Breast epithelium (tissue), 4 donors: ENCODE measurements around the gene NINL. TPM values are rescaled to one million over a fixed set of nuclear protein-coding genes. Genes with fewer than 3 reads are reported as not detected.
A peak's percentile ranks its signal among the peaks of the same experiment; 100 is the strongest.
"Not testable (repeated sequence)": the region's sequence is repeated elsewhere in the genome, so short reads cannot be mapped to it uniquely, and the experiment has no call there.

Source experiments
- DNase-seq, 2 donors: peaks; one replicate each; pipeline ENCODE4 v3.0.0-alpha.2; 2019; ENCODE audit warnings: low spot score in 2 of 2
- H3K27ac ChIP-seq, 2 donors: fragments of 200-600 bp; sonication (generic) in 1 of 2; one replicate each; pipeline ENCODE4 v1.5.1; 2016 to 2019; ENCODE audit warnings: mild to moderate bottlenecking in 1 of 2
- H3K27me3 ChIP-seq, 2 donors: fragments of 200-600 bp; sonication (generic) in 1 of 2; one replicate each; pipeline versions ENCODE4 v1.5.1 to v1.6.0; 2017 to 2019; ENCODE audit warnings: control low read depth in 1 of 2, mild to moderate bottlenecking in 1 of 2
- H3K36me3 ChIP-seq: fragments of 200-600 bp; one replicate; pipeline ENCODE4 v1.5.1; 2019
- H3K4me1 ChIP-seq, 2 donors: fragments of 200-600 bp; sonication (generic); one replicate each; pipeline ENCODE4 v1.5.1; 2016 to 2019; ENCODE audit warnings: control low read depth in 1 of 2
- H3K4me3 ChIP-seq, 3 donors: fragments of 200-600 bp; sonication (generic); 1 replicate in 2 of 3; 2 replicates in 1 of 3; pipeline ENCODE4 v1.5.1; 2016 to 2019; ENCODE audit warnings: mild to moderate bottlenecking in 3 of 3, moderate library complexity in 2 of 3
- H3K9me3 ChIP-seq, 2 donors: fragments of 200-600 bp; sonication (generic) in 1 of 2; one replicate each; pipeline ENCODE4 v1.5.1; 2016 to 2019; ENCODE audit warnings: control low read depth in 1 of 2
- POLR2A ChIP-seq: fragments of 450-650 bp; IDR thresholded peaks from one replicate; pipeline ENCODE4 v1.6.1; 2016; ENCODE audit warnings: antibody characterized with exemption, mild to moderate bottlenecking, moderate library complexity
- POLR2AphosphoS5 ChIP-seq, 3 donors: sonication (generic); formaldehyde crosslinking; IDR thresholded peaks; one replicate each; pipeline ENCODE4 v1.6.1; 2017; ENCODE audit warnings: antibody characterized with exemption in 3 of 3
- intact Hi-C: fragments of 100-400 bp; cut with DNase I; formaldehyde crosslinking; loops from one replicate; pipeline ENCODE4 v1.15.1; 2023; ENCODE audit warnings: low total_unique reads
- total RNA-seq, 3 donors: library from RNA; depleted of rRNA; stranded (reverse); fragments of >200 nt; gene quantifications; one replicate each; pipeline ENCODE4 v1.1.0, GENCODE V29; 2016
- TF ChIP-seq, protein P1 (sequence below), 3 donors: fragments of 450-650 bp; IDR thresholded peaks; one replicate each; pipeline ENCODE4 v1.5.1; 2016 to 2017; ENCODE audit warnings: antibody characterized with exemption in 3 of 3, mild to moderate bottlenecking in 3 of 3, moderate library complexity in 3 of 3

NINL gene
- 10 to 100 TPM in 2 of 3 donors, 1 to 10 TPM in 1; 6.9 to 15.5 (median 12.8) TPM for total RNA-seq

- DNase-seq, result peak in 1 of 2 donors; percentile 34
These were observed at the start of gene NINL for GRCh38 chr20:25584905-25585704. NINL (minus strand) TSS chr20:25585531; CDS start chr20:25526587, 58,944 bp downstream.

GRCh38 chr20:25632940-25633790 lies 47.8 kb upstream of the NINL start:
- no peaks in the 10 kb centered on the region for H3K4me1 ChIP-seq
- no peak for DNase-seq
- H3K27ac ChIP-seq, result no peak overlapping the region
- H3K4me3 ChIP-seq, result no peak overlapping the region
- peaks cover 0 to 12% of the 10 kb centered on the region in 2 donors for H3K9me3 ChIP-seq
- intact Hi-C loops, result no loop called here
- no peaks in the 10 kb centered on the region for H3K27me3 ChIP-seq
- TF ChIP-seq POLR2AphosphoS5 (IDR thresholded peaks at IDR 0.05) (no peak), POLR2A (no peak)
- TF ChIP-seq, protein P1, sequence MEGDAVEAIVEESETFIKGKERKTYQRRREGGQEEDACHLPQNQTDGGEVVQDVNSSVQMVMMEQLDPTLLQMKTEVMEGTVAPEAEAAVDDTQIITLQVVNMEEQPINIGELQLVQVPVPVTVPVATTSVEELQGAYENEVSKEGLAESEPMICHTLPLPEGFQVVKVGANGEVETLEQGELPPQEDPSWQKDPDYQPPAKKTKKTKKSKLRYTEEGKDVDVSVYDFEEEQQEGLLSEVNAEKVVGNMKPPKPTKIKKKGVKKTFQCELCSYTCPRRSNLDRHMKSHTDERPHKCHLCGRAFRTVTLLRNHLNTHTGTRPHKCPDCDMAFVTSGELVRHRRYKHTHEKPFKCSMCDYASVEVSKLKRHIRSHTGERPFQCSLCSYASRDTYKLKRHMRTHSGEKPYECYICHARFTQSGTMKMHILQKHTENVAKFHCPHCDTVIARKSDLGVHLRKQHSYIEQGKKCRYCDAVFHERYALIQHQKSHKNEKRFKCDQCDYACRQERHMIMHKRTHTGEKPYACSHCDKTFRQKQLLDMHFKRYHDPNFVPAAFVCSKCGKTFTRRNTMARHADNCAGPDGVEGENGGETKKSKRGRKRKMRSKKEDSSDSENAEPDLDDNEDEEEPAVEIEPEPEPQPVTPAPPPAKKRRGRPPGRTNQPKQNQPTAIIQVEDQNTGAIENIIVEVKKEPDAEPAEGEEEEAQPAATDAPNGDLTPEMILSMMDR (IDR thresholded peaks at IDR 0.05), result no peak
- H3K36me3 ChIP-seq, result no peaks in the 10 kb centered on the region

More at GRCh38 chr20:25584905-25585704, at the start of gene NINL:
- Histone ChIP-seq H3K36me3 (no peaks in the 10 kb centered on the region), H3K4me3 (peak within 1 kb of the TSS; percentile 69 to 81 (median 75)), H3K27ac (peak within 1 kb of the TSS; percentile 74 to 81), H3K9me3 (no peaks in the 10 kb centered on the region), H3K27me3 (no peaks in the 10 kb centered on the region), H3K4me1 (no peaks in the 10 kb centered on the region)
- TF ChIP-seq, protein P1 (IDR thresholded peaks at IDR 0.05), result no peak
- TF ChIP-seq POLR2AphosphoS5 (IDR thresholded peaks at IDR 0.05), result peak in 2 of 3 donors; percentile 37 to 44
- TF ChIP-seq POLR2A, result no peak
- intact Hi-C loops, result no loop called here

DNA sequence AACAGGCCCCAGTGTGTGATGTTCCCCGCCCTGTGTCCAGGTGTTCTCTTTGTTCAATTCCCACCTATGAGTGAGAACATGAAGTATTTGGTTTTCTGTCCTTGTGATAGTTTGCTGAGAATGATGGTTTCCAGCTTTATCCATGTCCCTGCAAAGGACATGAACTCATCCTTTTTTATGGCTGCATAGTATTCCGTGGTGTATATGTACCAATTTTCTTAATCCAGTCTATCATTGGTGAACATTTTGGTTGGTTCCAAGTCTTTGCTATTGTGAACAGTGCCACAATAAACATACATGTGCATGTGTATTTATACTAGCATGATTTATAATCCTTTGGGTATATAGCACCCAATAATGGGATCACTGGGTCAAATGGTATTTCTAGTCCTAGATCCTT lies 45.3 kb upstream of the NINL start:
- H3K4me1 ChIP-seq, H3K27me3 ChIP-seq, H3K9me3 ChIP-seq, H3K4me3 ChIP-seq, H3K27ac ChIP-seq, H3K36me3 ChIP-seq, intact Hi-C loops, DNase-seq: not testable (repeated sequence)

GRCh38 chr20:25629816-25630499 lies 44.6 kb upstream of the NINL start:
- H3K9me3 ChIP-seq, result no peaks in the 10 kb centered on the region
- H3K36me3 ChIP-seq, result no peaks in the 10 kb centered on the region
- H3K27ac ChIP-seq, result no peak overlapping the region
- no peaks in the 10 kb centered on the region for H3K4me1 ChIP-seq
- TF ChIP-seq, protein P1 (IDR thresholded peaks at IDR 0.05), result no peak
- TF ChIP-seq POLR2AphosphoS5 (IDR thresholded peaks at IDR 0.05), result no peak
- no peak for TF ChIP-seq POLR2A
- DNase-seq, result no peak
- intact Hi-C loops, result no loop called here
- H3K27me3 ChIP-seq, result no peaks in the 10 kb centered on the region
- H3K4me3 ChIP-seq, result no peak overlapping the region

DNA sequence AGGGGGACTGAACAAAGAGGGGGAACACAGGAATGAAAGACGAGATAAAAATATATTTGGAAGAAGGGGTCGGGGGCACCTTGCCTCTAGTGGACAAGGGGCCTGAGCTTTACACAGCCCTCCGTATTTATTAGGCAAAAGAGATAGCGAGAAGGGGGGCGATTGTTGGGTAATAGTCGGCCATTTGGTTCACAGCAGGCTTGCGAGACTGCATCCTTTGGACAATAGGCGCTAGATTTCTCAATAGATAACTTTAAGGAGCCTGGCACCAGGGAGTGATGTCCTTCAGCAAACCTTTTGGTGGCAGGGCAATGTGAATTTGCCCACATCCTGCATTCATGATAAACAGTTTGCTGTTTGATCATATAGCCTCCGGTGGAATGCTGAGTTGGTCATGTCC lies 41.4 kb upstream of the NINL start:
- no peak for TF ChIP-seq POLR2AphosphoS5 (IDR thresholded peaks at IDR 0.05)
- TF ChIP-seq POLR2A, result no peak
- TF ChIP-seq, protein P1 (IDR thresholded peaks at IDR 0.05), result no peak
- Histone ChIP-seq H3K27me3 (no peaks in the 10 kb centered on the region), H3K27ac (no peak overlapping the region), H3K9me3 (no peaks in the 10 kb centered on the region), H3K36me3 (no peaks in the 10 kb centered on the region), H3K4me3 (no peak overlapping the region), H3K4me1 (peaks cover 5% of the 10 kb centered on the region in 2 donors)
- intact Hi-C loops, result no loop called here
- DNase-seq, result no peak
